ENCODE results near the gene GNAZ. TPM values are rescaled to one million over a fixed set of nuclear protein-coding genes. Genes with fewer than 3 reads are reported as not detected.

Gene GNAZ
- total and polyA plus RNA-seq, 8 donors, result 4.3 to 18.8 (median 9.4) TPM

DNA sequence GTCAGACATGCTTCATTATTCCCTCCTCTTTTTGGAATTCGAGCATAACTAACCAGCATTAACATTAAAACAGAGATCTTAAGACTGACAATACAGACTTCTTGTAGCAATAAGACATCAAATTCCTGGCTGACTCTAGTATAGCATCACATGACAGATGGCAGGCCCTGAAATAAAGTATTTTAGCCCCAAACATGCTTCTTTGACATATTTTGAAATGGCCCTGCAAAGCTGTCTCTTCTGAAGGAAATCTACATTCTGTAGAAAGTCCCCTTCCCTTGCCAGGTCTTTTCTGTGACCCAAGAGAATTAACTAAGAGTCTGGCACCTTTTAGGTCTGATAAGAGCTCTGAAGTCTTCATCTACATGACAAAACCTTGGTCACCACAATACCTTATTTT lies 38.5 kb upstream of the GNAZ start:
- intact Hi-C loops (cut with DNase I; ENCODE audit: low total_unique reads), result no loop called here
- WGBS, 5 donors, result 62 to 89% (median 84%) methylated on average over 1 of the region's 1 CpG
- no peaks in the 10 kb centered on the region for H3K36me3 ChIP-seq

DNA sequence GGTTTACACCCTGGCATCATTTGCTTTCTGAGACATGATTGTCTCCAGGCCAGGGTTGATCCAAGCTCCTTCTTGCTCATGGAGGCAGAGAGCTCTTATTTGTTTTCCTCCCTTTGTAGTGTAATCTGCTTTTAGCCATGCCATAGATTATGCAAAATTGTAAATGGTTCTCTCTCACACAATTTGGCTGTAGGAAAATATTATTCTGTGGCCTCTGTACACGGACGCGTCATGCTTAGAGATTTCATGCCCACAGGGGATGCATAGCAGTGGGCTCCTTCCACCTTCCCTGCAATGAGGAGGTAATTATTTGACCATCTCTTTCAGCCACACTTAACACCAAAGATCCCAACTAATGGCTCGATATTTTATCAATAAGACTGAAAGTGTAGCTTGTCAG lies 37.7 kb upstream of the GNAZ start:
- no peak overlapping the region for H3K4me3 ChIP-seq
- H3K4me1 ChIP-seq, result no peaks in the 10 kb centered on the region
- intact Hi-C loops (cut with DNase I; ENCODE audit: low total_unique reads), result no loop called here
- TF ChIP-seq POLR2A (IDR thresholded peaks at IDR 0.05) (no peak), EP300 (IDR thresholded peaks at IDR 0.05) (no peak), POLR2AphosphoS5 (IDR thresholded peaks at IDR 0.05) (no peak)
- TF ChIP-seq, protein P1, sequence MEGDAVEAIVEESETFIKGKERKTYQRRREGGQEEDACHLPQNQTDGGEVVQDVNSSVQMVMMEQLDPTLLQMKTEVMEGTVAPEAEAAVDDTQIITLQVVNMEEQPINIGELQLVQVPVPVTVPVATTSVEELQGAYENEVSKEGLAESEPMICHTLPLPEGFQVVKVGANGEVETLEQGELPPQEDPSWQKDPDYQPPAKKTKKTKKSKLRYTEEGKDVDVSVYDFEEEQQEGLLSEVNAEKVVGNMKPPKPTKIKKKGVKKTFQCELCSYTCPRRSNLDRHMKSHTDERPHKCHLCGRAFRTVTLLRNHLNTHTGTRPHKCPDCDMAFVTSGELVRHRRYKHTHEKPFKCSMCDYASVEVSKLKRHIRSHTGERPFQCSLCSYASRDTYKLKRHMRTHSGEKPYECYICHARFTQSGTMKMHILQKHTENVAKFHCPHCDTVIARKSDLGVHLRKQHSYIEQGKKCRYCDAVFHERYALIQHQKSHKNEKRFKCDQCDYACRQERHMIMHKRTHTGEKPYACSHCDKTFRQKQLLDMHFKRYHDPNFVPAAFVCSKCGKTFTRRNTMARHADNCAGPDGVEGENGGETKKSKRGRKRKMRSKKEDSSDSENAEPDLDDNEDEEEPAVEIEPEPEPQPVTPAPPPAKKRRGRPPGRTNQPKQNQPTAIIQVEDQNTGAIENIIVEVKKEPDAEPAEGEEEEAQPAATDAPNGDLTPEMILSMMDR (IDR thresholded peaks at IDR 0.05), result no peak
- 92 to 95% (median 93%) methylated on average over 4 of the region's 4 CpGs for WGBS, 5 donors
- H3K27ac ChIP-seq, result no peak overlapping the region
- no peak for DNase-seq
- no peaks in the 10 kb centered on the region for H3K36me3 ChIP-seq
- H3K27me3 ChIP-seq, result peaks cover 0 to 8% (median 0%) of the 10 kb centered on the region in 3 donors
- no peaks in the 10 kb centered on the region for H3K9me3 ChIP-seq

More for the DNA sequence above, 38.5 kb upstream of the GNAZ start:
- TF ChIP-seq, protein P1 (IDR thresholded peaks at IDR 0.05), result no peak
- TF ChIP-seq EP300 (IDR thresholded peaks at IDR 0.05) (no peak), POLR2A (IDR thresholded peaks at IDR 0.05) (no peak), POLR2AphosphoS5 (IDR thresholded peaks at IDR 0.05) (no peak)
- Histone ChIP-seq H3K27me3 (peaks cover 0 to 5% (median 0%) of the 10 kb centered on the region in 3 donors), H3K4me3 (no peak overlapping the region), H3K27ac (no peak overlapping the region), H3K4me1 (peaks cover 0 to 6% (median 0%) of the 10 kb centered on the region in 4 donors), H3K9me3 (no peaks in the 10 kb centered on the region)
- no peak for DNase-seq

DNA sequence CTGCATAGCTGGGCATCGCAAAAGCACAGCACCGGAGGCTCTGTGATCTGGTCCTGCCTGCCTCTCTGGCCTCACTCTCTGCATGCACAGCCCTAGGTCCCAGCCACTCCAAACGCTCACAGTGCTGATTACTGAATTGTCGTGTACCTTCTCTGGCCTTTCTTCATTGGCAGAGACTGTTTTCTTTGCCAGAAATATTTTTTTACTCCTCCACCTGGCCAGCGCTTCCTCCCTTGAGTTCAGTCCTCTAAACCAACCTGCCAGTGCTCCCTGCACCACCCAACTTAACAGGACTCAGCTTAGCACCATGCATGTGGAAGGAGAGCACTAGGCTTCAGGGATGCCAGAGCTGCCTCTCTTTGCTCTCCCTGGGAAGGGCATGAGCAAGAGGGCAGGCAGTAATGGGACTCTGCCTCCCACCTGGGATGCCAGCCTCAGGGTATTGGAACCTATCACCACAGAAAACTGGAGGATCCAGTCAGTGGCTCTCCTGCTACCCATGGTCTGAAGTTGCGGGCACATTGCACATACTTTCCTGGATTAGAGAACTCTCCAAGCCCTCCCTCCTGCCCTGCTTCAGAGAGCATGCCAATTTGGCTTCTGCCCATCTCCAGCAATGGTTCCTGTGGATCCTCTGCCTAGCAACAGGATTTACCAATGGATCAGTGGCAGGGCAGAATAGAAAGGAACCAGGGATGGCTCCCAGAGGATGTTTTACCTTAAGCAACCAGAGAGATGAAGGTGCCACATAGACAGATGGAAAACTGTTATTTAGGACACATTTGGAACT lies 37.0 kb upstream of the GNAZ start:
- intact Hi-C loops (cut with DNase I; ENCODE audit: low total_unique reads), result no loop called here
- Histone ChIP-seq H3K27me3 (peaks cover 0 to 14% (median 0%) of the 10 kb centered on the region in 3 donors), H3K36me3 (no peaks in the 10 kb centered on the region), H3K9me3 (no peaks in the 10 kb centered on the region), H3K4me1 (no peaks in the 10 kb centered on the region), H3K4me3 (no peak overlapping the region), H3K27ac (no peak overlapping the region)
- TF ChIP-seq POLR2AphosphoS5 (IDR thresholded peaks at IDR 0.05) (no peak), POLR2A (IDR thresholded peaks at IDR 0.05) (no peak), EP300 (IDR thresholded peaks at IDR 0.05) (no peak)
- TF ChIP-seq, protein P1 (IDR thresholded peaks at IDR 0.05), result no peak
- 65 to 85% (median 76%) methylated on average over 6 of the region's 6 CpGs for WGBS, 5 donors
- no peak for DNase-seq

DNA sequence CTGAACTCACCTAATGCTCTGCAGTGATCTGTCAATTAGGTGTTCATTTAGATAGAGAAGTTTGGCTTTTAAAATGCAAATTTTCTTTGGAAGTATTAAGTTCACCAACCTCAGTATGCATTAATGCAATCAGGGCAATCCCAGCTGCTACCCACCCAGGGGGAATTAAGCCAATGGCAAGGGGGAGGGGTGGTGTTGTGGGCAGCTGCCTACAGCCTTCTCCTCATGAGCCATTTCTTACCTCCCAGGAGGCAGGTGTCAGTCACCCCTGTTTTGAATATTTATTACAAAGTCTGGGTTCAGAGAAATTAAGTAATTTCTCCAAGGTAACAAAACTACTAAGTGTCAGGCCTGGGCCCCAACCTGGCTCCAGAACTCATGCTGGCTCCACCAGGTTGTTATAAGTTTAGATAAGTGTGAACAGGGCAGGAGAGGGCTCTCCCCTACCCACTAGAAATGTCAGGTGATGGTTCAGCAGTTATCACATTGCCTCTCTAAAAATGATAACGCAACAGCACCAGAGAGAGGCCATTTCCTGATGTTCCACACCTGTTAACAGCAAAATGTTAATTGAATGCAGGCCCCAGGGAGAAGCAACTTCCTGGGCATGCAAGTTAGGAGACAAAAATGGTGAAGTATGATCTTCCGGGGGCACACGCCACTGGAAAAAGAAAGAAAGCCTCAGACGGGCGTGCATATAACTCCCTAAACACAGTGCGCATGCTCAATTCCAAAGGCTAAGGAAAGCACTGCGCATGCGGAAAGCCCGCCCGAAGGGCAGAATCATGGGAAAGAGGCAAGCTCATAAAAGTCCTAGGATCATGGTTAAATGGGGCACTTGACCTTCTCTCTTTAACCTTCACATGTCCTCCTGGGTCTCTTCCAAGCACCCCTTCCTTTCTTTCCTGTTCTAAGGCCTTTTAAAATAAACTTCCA lies 35.4 kb upstream of the GNAZ start:
- H3K27ac ChIP-seq, result no peak overlapping the region
- DNase-seq, result no peak
- H3K27me3 ChIP-seq, result peaks cover 0 to 22% (median 0%) of the 10 kb centered on the region in 3 donors
- TF ChIP-seq POLR2AphosphoS5 (IDR thresholded peaks at IDR 0.05), result no peak
- TF ChIP-seq, protein P1 (IDR thresholded peaks at IDR 0.05), result no peak
- no peak for TF ChIP-seq POLR2A (IDR thresholded peaks at IDR 0.05)
- TF ChIP-seq EP300 (IDR thresholded peaks at IDR 0.05), result no peak
- WGBS, 5 donors, result 90 to 97% (median 95%) methylated on average over 10 of the region's 10 CpGs
- no peaks in the 10 kb centered on the region for H3K4me1 ChIP-seq
- H3K36me3 ChIP-seq, result no peaks in the 10 kb centered on the region
- no peaks in the 10 kb centered on the region for H3K9me3 ChIP-seq
- intact Hi-C loops (cut with DNase I; ENCODE audit: low total_unique reads), result no loop called here
- no peak overlapping the region for H3K4me3 ChIP-seq

All from stomach (tissue), 9 donors.